Measurements from ENCODE around the gene LIPI.

GRCh38 chr21:14072761-14073535, 137.8 kb downstream of the LIPI start:
- TF ChIP-seq, protein P1, sequence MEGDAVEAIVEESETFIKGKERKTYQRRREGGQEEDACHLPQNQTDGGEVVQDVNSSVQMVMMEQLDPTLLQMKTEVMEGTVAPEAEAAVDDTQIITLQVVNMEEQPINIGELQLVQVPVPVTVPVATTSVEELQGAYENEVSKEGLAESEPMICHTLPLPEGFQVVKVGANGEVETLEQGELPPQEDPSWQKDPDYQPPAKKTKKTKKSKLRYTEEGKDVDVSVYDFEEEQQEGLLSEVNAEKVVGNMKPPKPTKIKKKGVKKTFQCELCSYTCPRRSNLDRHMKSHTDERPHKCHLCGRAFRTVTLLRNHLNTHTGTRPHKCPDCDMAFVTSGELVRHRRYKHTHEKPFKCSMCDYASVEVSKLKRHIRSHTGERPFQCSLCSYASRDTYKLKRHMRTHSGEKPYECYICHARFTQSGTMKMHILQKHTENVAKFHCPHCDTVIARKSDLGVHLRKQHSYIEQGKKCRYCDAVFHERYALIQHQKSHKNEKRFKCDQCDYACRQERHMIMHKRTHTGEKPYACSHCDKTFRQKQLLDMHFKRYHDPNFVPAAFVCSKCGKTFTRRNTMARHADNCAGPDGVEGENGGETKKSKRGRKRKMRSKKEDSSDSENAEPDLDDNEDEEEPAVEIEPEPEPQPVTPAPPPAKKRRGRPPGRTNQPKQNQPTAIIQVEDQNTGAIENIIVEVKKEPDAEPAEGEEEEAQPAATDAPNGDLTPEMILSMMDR (IDR thresholded peaks at IDR 0.05), result no peak
- no peak for TF ChIP-seq POLR2A (IDR thresholded peaks at IDR 0.05)
- TF ChIP-seq POLR2AphosphoS5 (IDR thresholded peaks at IDR 0.05), result no peak
- TF ChIP-seq EP300 (IDR thresholded peaks at IDR 0.05), result no peak

All from stomach (tissue), 4 donors.